WI38 (cell line): ENCODE data around the gene PLEKHA5.

Source experiments
- H3K4me3 ChIP-seq: 2 replicates; pipeline ENCODE4 v1.5.1; 2011; ENCODE audit warnings: low read depth, mild to moderate bottlenecking, control low read depth, low read length
- TF ChIP-seq, protein P1 (sequence below): IDR thresholded peaks from 2 replicates; pipeline ENCODE4 v1.5.1; 2012; ENCODE audit warnings: low read depth, mild to moderate bottlenecking, control low read depth, low read length

Gene PLEKHA5

DNA sequence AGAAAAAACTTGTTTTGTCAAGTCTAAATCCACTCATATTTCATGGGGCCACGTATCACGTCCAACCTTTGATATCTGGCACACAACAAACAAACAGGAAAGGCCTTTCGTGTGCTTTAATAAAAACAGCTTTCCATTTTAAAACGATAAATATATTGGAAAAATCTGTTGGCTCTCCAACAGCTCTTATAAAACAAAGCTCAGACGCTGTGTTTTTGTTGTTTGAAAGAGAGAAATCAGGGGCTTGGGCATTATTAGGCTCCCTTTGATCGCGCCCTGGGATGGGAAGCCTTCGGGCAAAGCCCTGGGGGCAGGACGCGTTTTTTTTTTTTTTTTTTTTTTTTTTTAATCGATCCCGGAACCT lies 429 bp upstream of the PLEKHA5 start:
- TF ChIP-seq, protein P1, sequence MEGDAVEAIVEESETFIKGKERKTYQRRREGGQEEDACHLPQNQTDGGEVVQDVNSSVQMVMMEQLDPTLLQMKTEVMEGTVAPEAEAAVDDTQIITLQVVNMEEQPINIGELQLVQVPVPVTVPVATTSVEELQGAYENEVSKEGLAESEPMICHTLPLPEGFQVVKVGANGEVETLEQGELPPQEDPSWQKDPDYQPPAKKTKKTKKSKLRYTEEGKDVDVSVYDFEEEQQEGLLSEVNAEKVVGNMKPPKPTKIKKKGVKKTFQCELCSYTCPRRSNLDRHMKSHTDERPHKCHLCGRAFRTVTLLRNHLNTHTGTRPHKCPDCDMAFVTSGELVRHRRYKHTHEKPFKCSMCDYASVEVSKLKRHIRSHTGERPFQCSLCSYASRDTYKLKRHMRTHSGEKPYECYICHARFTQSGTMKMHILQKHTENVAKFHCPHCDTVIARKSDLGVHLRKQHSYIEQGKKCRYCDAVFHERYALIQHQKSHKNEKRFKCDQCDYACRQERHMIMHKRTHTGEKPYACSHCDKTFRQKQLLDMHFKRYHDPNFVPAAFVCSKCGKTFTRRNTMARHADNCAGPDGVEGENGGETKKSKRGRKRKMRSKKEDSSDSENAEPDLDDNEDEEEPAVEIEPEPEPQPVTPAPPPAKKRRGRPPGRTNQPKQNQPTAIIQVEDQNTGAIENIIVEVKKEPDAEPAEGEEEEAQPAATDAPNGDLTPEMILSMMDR: no peak
- H3K4me3 ChIP-seq: peak overlapping the region; percentile 54

DNA sequence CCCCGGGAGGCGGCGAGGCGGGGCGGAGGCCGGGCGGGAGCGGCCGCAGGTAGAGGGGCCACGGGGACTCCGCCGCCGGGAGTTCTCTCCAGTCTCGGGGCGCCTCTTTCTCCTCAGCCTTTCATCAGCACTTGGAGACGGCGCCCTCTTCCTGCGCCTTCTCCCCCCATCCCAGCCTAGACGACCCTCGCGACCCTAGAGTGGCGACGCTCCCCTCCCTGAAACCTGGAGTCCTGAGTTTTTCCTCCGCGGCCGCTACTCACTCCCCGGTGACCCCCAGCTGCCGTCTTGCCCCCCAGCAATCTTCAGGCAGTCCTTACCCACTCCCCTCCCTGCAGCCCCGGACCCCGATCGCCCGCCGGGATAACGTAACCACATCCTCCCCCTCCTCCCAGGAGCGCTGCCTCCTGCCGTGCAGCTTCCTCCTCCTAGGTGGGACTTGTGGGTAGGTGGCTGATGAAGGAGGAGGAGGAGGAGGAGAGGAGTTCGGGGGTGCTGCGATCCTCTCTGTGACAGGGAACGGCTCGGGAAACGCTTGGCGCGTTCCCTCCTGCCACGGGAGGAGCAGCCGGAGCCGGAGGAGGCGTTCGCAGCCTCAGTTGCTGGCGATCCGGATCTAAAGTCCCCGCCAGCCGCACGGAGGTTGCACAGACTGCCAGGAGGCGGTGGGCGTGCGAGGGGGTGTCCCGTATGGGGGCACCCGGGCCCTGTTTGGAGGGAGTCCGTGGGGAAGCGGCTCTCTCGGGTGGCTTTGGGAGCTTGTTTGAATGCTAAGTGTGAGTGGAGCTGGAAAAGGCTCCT lies 891 bp downstream of the PLEKHA5 start:
- TF ChIP-seq, protein P1: no peak
- H3K4me3 ChIP-seq: peak overlapping the region; percentile 89

DNA sequence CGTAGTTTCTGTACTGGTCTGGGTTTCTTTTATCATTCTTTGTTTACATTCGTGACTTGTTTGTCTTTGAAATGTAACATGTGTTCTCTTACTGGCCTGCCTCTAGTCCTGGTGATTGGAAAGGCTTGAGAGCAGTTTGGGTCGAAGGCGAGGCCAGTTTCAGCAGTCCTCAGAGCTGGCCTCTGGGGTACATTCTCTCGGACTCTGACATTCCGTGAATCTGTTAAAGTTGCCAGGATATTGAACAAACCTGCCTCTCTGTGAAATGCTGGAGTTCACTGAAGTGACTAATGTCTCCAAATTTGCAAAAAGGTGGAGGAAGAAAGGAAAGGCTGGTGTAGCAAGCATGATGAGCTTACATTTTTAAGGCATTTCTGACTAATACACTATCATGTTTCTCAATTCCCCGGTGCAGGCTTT lies 1.5 kb downstream of the PLEKHA5 start:
- H3K4me3 ChIP-seq: peak overlapping the region; percentile 89
- TF ChIP-seq, protein P1: no peak

DNA sequence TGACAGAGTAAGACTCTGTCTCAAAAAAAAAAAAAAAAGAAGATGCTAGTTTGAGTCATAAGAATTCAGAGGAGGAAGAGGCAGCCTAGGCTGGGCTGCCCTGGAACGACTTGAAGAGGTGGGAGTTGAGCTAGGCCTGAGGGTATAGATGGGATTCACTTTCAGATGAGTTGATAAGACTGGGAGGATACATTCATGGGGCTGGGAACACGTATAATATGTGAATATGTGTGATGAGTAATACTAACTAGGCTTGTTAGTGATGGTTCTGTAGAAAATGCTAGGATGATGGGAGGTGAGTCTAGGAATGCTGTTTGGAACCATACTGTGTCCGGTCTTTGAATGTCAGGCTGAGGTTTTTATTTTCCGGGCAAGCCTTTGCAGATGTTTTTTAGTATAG lies 9.0 kb downstream of the PLEKHA5 start:
- TF ChIP-seq, protein P1: no peak
- H3K4me3 ChIP-seq: no peak overlapping the region

DNA sequence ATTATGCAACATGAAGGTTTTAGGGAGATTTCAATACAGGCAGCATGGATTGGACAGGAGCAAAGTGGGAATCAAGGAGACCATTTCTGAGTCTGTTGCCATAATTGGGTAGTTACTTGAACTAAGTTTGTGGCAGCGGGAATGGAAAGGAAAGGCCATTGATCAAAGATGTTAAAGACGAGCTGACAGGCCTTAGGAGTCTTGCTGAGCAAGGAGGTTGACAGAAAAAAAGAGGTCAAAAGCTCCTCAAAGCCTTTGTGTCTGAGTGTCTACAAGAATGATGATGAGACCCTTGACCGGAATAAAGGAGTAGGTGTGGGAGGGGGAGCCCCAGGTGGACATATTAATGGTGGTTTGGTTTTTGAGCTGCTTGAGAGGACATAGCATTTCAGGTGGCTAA lies 9.4 kb downstream of the PLEKHA5 start:
- H3K4me3 ChIP-seq: no peak overlapping the region
- TF ChIP-seq, protein P1: no peak

DNA sequence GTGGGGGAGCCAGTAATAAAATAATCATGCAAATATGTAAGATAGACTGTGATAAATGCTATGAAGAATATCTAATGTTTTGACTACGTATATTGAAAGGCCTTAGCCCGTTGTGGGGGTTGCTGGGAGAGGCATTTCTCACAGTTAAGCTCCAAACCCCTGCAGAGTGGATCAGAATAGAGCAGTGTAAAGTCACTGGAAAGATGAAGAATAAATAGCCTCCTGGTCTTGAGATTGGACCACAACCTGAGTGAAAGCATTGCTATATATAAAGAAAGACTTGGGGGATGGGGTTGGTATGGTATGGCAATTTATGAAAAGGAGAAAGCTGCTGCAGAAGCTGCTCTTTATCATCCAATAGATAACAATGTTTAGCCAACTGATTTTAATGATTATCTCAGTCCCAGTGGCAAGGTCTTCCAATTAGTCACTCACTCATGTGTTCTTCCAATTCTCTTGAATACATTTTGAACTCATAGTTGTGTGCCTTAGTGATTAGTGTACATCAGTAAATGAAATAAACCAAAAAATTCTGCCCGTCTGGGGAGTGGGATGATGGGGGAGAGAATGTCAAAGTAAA lies 10.2 kb downstream of the PLEKHA5 start:
- H3K4me3 ChIP-seq: no peak overlapping the region
- TF ChIP-seq, protein P1: no peak
